HG03354 (cell line): ENCODE data around the gene FAM117A.
"Not testable (repeated sequence)": the region's sequence is repeated elsewhere in the genome, so short reads cannot be mapped to it uniquely, and the experiment has no call there.

Source experiments
- ATAC-seq: cut with Tn5 transposase; IDR thresholded peaks from one replicate; pipeline ENCODE4 v1.9.1; 2021; ENCODE audit warnings: mild to moderate bottlenecking; ENCODE audit not compliant: unreplicated experiment, poor library complexity, severe bottlenecking

Gene FAM117A

GRCh38 chr17:49745175-49746139 is 18.5 kb downstream of the FAM117A start:
- no peak for ATAC-seq

- ATAC-seq, result no peak
Observed at GRCh38 chr17:49742166-49742638, 21.7 kb downstream of the FAM117A start.

DNA sequence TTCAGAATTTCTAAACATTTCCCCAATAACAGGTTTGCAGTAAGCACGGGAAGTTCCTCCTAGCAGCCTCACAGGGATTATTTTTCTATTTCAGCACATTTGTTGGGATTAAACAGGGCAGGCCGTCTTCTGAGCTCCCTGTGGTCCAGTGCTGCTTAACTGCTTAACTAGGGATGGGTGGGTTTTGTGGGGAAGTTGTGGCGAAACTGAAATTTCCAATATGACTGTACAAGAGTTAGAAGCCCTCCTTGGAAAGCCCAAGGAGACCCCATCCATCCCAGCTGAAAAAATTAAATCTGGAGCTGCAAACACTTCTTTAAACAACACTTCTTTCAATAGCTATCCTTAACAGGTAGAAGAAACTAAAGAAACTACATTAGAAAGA is 22.2 kb downstream of the FAM117A start:
- no peak for ATAC-seq

DNA sequence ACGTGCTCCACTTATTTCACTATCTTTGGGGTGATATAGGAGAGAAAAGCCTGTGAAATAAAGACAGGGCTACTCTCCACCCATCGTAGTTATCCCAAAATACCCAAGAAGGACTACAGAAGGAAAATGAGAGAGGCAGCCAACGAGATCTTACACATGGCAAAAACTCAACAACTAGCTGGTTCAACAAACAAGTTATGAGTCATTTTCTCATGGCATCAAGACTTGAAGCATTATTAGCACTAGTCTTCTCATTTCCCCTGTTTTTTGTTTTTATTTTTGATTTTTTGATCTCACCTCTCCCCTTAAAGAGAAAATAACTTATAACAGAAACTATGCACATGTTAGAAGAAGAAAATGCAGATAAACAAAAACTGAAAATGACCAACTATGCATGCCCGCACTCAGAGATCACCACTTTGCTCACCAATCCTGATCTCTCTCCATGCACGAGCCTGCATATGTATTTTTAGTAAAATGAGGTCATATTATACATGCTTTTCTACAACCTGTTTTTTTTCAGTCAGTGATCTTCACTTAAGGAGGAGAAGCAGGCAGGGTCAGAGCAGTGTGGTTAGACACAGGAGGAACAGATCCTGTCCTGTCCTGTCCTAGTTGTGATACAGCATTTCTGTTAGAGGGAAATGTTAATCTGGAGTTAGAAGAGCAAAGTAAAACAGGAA is 22.8 kb downstream of the FAM117A start:
- ATAC-seq, result no peak

GRCh38 chr17:49739641-49740271 is 24.2 kb downstream of the FAM117A start:
- peak; percentile 67 for ATAC-seq

DNA sequence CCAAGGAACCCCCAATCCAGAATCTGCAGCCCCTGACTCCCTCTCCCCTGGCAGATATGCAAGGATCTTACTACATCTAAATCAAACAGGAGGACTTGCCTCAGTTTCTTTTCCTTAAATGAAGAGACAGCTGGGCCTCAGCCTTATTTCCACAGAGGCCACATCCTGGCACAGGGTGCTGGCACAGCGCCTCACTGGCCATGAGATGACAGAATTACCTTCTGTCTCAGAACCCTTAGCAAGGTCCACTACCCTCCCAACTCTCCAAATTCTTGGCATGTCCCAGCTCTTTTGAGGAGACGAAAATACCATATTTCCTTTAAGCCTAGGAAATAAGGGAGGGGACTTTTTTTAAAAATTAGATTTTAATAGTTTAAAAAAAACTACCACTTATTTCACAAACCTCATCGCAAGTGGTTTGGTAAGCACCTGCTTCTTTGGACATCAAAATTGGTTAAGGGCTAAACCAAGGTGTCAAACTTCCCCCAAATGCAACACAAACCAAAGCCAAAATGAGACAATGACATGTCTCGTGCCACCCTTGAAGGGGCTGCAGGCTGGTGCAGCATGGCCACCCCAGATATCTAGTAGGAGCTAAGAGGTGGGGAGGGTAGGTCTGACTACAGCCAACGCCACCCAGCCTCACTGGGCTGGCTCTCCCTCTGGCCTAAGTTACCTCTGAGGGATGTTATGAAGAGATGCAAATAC is 25.3 kb downstream of the FAM117A start:
- no peak for ATAC-seq

- no peak for ATAC-seq
Observed at GRCh38 chr17:49734515-49735490, 29.1 kb downstream of the FAM117A start.

DNA sequence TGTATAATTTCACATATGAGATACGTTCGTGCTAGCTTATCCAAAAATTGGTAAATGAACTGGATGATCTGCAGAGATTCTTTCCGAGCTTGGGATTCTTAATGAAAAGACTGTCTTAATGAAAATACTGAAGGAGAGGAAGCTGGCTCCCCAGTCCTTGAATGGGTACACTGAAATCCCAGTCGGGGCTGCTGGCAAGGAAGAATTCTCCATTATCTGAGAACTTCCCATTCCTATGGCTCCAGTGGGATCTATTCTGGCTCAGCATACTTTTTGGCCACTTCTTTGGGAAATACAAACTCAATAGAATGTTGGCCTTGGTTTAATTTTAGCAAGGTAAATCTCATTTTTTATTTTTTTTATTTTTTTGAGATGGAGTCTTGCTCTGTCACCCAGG is 32.5 kb downstream of the FAM117A start:
- ATAC-seq, result no peak

DNA sequence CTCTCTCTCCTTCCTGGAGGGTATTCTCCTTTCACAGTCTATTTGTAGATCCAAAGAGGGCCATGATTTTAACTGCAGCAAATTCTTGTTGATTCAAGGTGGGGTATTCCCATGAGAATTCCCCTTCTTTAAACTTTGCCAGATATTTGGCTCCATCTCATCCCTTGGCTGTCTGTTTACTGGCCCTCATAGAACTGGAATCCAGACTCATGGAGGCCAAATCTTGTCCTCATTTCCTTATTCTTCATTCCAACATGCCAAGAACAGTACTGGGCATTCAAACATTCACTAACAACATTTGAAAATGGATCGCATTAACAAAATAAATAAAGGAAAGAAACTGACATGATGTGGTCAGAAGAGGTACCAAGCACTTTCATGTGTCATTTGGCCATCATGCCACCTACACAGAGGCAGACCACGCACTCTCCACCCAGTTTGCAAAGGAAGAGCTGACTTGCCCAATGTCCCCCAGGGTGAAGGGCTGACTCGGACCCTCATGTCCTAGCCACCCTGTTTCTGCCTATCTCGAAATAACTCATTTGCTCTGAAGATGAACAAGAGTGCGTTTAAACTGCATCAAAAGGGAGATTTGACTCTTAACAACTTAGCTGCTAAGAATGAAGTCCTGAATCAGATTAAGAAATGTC is 33.0 kb downstream of the FAM117A start:
- ATAC-seq, result no peak

- no peak for ATAC-seq
Observed at GRCh38 chr17:49730078-49730784, 33.7 kb downstream of the FAM117A start.

- no peak for ATAC-seq
Observed at GRCh38 chr17:49729069-49729468, 34.9 kb downstream of the FAM117A start.

DNA sequence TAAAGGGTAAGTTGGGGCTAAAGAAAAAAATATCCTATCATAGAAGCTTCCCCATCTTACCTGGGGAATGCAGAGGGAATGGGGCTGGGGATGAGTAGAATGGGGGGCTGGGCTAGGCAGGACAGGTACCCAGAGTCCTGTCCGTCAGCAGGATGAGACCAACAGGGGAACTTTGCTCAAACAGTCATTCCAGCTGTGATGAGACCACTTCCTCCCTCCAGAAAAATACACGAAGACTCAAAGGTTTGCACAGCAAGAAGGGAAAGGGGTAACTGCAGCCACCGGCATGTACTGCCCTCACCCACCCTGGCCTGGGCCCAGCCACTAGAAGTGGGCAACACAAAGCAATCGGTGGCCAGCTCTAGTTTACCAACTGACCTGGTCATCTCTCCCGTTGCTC is 35.5 kb downstream of the FAM117A start:
- ATAC-seq, result no peak

DNA sequence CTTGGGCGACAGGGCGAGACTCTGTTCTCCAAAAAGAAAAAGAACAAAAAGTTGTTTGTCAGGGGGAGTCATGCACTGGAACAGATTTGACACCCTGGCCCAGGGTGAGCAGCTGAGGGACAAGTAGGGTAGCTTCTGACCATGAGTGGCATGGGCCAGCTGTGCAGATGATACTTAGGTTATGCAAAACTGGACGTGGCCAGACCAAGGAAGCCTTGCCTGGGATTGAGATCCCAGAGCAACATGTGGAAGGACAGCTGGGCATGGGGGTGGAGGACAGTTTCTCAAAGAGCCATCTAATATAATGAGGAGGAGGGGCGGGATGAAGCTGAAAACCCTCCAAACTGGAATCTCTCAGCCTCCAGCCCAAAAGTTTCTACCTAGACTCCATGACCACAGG is 36.6 kb downstream of the FAM117A start:
- no peak for ATAC-seq

DNA sequence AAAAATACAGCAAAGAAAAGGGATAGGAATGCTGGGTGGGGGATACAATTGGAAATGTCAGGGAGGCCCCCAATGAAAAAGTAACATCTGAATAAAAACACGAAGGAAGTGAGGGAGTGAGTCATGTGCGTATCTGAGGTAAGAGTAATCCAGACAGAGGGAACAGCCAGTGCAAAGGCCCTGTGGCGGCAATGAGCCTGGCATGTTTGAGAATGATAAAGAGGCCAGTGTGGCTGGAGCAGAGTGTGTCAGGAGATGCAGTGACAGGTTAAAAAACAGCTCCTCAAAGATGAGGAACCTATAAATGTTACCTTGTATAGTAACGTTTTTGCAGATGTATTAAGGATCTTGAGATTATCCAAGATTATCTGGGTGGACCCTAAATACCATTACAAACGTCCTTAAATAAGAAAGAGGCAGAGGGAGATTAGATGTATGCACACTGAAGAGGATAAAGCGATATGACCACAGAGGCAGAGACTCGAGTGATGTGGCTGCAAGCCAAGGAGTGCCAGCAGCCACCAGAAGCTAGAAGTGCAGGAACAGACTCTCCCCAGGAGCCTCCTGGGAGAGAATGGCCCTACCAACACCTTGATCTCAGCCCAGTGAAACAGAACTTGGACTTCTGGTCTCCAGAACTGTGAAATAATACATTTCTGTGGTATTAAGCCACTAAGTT is 38.3 kb downstream of the FAM117A start:
- ATAC-seq, result no peak

- ATAC-seq, result not testable (repeated sequence)
Observed at GRCh38 chr17:49724552-49724951, 39.4 kb downstream of the FAM117A start.

GRCh38 chr17:49723423-49723822 is 40.5 kb downstream of the FAM117A start:
- no peak for ATAC-seq

- ATAC-seq, result no peak
Observed at GRCh38 chr17:49722066-49722465, 41.9 kb downstream of the FAM117A start.
